HG03342 (cell line): ENCODE measurements around the gene SLC28A1.

Source experiments
- ATAC-seq: cut with Tn5 transposase; IDR thresholded peaks from one replicate; pipeline ENCODE4 v1.9.1; 2021; ENCODE audit warnings: mild to moderate bottlenecking, moderate library complexity; ENCODE audit not compliant: unreplicated experiment

The SLC28A1 gene

GRCh38 chr15:84885801-84886200, 1.3 kb downstream of the SLC28A1 start:
- ATAC-seq = no peak

DNA sequence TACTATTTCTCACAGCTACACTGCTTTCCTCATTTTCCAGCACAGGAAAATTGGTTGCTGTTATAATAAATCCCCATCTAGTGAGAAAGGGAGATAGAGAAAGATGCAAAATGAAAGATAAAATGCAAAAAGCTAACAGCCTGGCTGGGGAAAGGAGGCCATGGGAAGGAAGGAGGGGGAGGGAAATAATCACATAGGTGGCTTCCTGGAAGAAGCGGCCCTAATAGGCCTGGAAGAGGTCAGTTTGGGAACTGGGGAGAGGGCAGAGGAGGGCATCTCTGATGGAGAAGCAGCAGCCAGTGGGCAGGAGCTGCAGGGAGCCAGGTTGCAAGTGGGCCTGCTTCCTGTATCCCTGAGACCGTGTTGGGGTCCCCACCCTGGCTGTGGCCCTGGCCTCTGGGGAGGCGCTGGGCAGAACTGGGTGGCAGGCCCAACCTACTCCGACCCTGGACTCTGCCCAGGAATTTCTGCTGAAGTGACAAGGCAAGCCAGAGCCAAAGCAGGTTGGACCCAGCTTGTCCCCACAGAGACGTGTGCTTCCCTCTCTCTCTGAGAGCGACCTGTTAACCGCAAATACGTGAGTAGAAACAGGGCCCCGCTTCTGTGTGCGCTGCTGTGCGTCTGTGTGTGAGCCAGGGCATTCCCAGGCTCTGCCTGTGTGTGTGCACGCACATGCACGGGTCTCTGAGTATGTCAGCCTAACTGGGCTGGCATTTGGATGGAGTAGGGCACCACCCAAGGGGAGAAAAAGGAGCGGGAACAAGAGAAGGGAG, 1.9 kb downstream of the SLC28A1 start:
- no peak for ATAC-seq

DNA sequence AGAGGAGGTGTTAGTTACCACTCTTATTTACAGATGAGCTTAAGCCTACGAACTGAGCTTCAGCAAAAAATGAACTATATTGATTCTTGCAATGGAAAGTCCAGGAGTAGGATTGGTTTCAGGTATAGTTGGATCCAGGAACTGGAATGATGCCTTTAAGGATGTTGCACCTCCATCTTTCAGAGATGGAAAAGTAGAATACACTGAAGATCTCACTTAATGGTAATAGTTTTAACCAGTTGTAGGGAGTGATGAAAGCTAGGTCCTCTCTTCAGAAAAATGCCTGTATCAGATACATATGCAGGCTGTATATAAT, 2.5 kb downstream of the SLC28A1 start:
- no peak for ATAC-seq

GRCh38 chr15:84887938-84888337, 3.5 kb downstream of the SLC28A1 start:
- ATAC-seq = no peak

DNA sequence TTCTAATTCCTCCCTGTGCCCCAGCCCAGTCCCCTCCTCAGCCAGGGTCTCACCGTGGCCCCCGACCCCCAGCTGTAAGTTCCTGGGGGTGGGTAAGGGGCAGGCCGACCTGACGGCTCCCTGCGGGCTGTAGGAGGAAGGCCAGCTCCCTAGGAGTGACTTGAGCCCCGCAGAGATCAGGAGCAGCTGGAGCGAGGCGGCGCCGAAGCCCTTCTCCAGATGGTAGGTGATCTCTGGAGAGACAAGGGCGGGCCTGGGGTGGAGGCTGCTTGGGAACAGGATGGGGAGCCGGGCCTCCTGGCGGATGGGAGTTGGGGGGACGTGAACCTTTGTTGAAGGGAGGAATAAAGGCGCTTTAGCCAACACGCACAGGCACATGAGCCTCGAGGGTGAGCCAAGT, 4.2 kb downstream of the SLC28A1 start:
- no peak for ATAC-seq

DNA sequence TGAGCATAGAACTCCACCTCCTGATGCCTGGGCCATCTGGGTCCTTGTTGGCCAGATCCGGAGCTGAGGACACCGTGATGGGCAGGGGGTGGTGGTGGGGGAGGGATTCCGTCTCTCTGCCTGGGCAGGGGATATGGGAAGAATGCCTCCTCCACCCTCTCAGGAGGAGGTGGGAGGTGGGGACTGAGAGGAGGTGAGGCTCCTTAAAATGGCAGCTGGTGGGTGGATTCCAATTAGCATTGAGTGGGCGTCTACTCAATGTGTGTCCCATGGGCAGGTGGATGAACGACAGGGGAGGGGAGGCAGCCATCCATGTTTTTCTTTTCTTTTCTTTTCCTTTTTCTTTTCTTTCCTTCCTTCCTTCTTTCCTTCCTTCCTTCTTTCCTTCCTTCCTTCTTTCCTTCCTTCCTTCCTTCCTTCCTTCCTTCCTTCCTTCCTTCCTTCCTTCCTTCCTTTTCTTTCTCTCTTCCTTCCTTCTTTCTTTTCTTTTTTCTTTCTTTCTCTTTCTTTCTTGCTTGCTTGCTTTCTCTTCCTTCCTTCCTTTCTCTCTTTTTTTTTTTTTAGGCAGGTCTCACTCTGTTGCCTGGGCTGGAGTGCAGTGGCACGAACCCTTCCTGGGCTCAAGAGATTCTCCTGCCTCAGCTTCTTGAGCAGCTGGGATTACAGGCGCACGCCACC, 5.0 kb downstream of the SLC28A1 start:
- no peak for ATAC-seq

DNA sequence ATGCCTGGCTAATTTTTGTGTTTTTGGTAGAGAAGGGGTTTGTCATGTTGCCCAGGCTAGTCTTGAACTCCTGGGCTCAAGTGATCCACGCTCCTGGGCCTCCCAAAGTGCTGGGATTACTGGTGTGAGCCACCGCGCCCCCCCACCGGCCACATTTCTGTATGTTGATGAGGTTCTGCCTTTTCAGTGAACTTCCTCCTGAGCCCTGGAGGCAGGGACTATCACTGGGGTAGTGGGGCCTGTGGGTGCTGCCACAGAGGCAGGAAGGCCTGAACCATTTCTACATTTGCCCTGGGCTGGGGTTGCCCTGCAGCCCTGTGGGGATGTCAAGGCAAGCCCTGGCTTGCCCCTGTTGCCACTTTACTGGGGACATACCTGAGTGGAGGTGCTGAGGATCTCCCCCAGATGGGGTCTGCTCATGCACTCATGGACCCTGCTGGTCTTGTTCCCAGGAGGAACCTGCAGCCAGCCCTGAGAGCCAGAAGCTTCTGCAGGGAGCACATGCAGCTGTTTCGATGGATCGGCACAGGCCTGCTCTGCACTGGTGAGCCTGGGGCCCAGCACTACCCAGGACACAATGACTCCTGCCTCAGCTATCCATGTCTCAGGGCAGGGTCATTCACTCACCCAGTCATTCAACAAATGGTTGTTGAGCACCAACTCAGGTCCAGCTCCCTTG, 5.7 kb downstream of the SLC28A1 start:
- ATAC-seq = no peak

DNA sequence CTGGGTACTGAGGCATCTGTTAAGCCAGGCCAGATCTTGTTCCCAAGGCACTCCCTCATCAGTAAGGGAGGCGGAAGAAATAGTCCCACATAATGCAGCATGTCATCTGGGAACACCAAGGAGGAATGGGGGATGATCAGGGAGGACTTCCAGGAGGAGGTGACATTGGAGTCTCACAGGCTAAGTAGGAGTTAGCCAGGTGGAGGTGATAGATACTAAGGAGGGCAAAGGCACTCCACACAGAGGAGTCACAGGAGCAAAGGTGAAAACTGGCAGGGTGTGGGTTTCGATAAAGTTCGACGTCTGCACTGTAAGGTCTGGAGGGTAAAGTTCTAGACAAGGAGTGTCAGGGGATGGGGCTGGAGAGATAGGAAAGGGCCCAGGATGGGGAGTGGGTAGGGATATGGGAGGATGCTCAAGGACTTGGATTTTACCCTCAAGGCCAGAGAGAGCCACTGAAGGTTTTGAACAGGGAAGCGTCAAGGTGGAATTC, 6.3 kb downstream of the SLC28A1 start:
- ATAC-seq = no peak

DNA sequence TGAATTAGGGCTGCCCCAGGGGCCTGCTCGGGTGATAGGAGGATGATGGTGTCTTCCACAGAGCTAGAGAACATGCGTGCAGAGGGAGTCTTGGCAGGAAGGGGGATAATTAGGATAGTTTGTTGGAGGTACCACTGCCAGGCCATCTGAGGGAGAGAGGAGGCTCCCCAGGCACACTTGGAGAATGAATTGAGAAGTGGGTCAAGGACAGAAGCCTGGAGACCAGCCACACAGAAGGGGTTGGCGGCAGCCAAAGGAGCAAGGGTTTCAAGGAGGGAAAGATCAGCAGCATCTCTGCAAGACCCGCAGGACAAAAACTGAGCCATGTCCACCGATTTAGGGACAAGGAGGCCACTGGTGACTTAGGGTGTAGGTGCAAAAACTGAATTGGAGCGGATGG, 6.9 kb downstream of the SLC28A1 start:
- no peak for ATAC-seq

DNA sequence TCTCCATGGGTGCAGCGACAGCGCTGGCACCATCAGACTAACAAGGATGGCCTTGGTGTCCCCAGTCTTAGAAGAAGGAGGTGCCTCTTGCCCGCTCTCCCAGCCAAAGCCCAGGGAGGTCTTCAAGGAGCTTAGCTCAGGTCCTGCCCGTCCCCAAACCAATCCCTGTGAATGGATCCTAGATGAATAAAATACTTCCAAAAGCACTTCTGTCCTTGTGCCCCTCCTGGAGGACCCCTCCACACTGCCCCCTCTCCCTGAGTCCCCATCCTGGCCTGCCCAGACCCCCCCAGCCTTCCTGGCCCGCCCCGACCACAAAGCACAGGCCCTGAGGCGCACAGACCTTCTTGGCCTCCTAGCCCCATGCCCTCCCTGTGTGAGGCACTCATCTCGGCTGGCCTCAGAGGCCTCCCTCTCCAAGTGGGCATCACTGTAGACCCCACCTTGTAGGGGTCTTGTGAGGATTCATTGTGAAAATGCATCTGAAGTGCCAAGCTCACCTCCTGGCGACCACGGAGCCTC, 8.4 kb downstream of the SLC28A1 start:
- no peak for ATAC-seq

- no peak for ATAC-seq
These were observed 9.1 kb downstream of the SLC28A1 start for GRCh38 chr15:84893607-84894006.

GRCh38 chr15:84894736-84895425, 10.4 kb downstream of the SLC28A1 start:
- ATAC-seq = no peak

DNA sequence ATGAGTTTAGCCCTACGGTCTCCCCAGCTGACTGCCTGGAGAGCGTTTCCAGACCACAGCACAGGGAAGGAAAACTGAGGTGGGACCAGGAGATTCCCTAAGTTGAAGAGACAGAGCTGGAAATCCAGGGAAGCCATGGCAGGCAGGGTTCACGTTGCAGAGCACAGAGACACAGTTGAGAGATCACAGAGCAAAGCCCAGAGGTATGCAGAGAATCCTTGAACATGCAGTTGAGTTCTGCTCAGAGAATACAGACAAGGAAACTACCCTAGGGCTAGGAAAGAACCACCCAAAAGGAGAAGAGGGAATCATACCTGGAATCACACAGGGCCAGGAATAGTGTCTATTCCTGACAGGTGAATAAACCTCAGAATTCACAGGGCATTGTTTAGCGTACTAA, 14.3 kb downstream of the SLC28A1 start:
- no peak for ATAC-seq

DNA sequence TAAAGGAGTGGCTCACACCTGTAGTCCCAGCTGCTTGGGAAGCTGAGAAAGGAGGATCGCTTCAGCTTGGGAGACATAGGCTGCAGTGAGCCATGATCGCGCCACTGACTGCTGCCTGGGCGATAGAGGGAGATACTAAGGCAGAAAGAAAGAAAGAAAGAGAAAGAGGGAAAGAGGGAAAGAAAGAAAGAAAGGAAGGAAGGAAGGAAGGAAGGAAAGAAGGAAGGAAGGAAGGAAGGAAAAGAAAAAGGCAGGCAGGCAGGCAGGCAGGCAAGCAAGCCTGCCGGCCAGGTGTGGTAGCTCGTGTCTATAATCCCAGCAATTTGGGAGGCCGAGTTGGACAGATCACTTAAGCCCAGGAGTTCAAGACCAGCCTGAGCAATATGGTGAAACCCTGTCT, 15.3 kb downstream of the SLC28A1 start:
- ATAC-seq = no peak

DNA sequence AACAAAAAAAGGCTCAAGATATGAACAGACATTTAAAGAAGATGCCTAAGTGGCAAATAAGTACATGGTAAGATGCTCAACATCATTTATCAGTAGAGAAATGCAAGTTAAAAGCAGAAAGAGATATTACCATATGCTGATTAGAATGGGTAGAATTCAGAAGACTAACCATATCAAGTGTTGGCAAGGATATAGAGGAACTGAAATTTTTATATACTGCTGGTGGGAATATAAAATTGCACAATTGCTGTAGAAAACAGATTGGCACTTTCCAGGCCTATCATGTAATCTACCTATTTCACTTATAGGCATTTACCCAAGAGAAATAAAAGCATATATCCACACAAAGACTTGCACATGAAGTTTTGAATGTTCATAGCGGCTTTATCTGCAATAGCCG, 17.1 kb downstream of the SLC28A1 start:
- no peak for ATAC-seq

- ATAC-seq = no peak
These were observed 19.3 kb downstream of the SLC28A1 start for GRCh38 chr15:84903751-84904150.

DNA sequence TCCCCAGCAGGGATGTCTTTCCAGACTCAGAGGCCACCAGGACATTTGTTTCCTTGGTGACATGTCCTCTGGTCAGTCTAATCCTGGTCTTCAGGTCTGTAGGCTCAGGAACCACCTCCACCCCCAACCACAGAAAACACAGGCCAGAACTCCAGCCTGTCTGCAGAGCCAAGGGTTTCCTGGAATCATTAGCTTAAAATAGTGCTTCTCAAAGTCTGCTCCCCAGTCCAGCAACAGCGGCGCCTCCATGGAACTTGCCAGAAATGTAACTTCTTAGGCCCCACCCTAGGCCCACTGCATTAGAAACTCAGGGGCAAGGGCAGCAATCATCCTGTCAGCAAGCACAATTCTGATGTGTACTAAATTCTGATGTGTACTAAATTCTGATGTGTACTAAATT, 20.0 kb downstream of the SLC28A1 start:
- ATAC-seq = no peak

DNA sequence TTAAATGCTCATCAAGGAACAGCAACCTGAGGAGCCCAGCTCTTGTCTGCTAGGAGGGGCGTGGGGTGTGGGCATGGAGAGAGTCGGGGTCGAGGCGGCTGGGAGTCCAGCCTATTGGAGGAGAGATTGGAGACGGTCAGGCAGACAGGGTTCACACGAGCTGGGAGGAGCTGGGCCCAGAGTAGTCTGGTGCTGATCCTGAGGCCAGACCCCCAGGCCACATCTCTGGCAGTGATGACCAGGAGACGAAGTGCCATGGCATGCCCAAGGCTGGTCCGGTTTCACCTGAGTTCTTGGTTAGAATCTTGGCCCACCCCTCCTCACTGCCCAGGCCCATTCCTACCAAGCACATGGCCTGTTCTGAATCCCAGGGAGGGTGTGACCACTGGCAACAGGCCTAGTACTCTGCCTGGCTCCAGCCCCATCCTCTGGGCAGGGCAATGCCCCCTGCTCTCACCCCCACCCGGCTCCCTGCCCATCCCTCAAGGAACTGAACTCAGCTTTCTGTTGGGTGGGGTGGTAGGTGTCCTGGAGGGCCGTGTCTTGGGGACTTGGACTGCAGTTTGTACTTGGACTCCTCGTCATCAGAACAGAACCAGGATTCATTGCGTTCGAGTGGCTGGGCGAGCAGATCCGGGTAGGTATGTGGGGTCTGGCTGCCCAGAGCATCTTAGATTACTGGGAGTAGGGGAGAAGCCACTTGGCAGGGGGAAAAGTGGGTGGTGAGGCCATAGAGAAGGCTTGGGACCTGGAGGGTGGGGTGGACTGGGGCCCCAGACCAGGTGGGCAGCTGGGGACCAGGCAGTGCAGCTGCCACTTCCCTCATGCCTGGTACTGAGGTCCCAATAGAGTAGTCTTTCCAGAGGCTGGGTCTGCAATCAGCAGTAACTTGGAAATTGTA, 20.8 kb downstream of the SLC28A1 start:
- ATAC-seq = no peak

DNA sequence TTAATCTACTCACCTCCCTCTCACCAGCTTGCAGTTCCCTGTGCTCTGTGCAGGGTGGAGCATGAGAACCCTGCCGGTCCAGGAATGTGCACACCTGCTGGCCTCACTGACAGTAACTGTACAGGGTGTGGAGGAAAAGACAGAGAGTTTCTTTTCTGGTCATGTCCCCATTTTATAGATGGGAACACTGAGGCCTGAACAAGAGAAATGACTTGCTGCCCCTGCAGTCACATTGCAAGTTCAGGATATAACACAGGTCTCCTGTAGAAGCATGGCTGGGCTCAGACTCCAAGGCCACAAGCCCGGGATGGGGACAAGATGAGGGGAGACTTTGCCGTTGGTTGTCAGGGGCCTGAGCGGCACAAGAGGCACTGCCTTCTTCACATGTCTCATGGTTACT, 23.3 kb downstream of the SLC28A1 start:
- ATAC-seq = no peak

- no peak for ATAC-seq
These were observed 24.1 kb downstream of the SLC28A1 start for GRCh38 chr15:84908564-84908963.
